ENCODE data around the gene CACNG5. TPM values are rescaled to one million over a fixed set of nuclear protein-coding genes. Genes with fewer than 3 reads are reported as not detected.
A peak's percentile ranks its signal among the peaks of the same experiment; 100 is the strongest.

The CACNG5 gene
- polyA plus RNA-seq, 1 donor = 3.2 TPM

- no peak for DNase-seq
These were observed 12.9 kb upstream of the CACNG5 start for GRCh38 chr17:66822009-66822408.

- DNase-seq = no peak
These were observed 8.1 kb upstream of the CACNG5 start for GRCh38 chr17:66826856-66827255.

GRCh38 chr17:66829386-66829864 lies 5.5 kb upstream of the CACNG5 start:
- DNase-seq = peak; percentile 85

GRCh38 chr17:66829883-66830282 lies 5.0 kb upstream of the CACNG5 start:
- no peak for DNase-seq

- no peak for DNase-seq
These were observed 4.5 kb upstream of the CACNG5 start for GRCh38 chr17:66830451-66830850.

GRCh38 chr17:66831383-66832210 lies 3.3 kb upstream of the CACNG5 start:
- no peak for DNase-seq

- DNase-seq = no peak
These were observed 1.7 kb upstream of the CACNG5 start for GRCh38 chr17:66833201-66833600.

- DNase-seq = no peak
These were observed 445 bp upstream of the CACNG5 start for GRCh38 chr17:66834426-66834918.

- DNase-seq = no peak
These were observed 559 bp downstream of the CACNG5 start for GRCh38 chr17:66835476-66835875.

GRCh38 chr17:66836063-66837005 lies 1.4 kb downstream of the CACNG5 start:
- DNase-seq = no peak

GRCh38 chr17:66837226-66837625 lies 2.3 kb downstream of the CACNG5 start:
- no peak for DNase-seq

- DNase-seq = no peak
These were observed 3.2 kb downstream of the CACNG5 start for GRCh38 chr17:66837885-66838665.

- no peak for DNase-seq
These were observed 4.7 kb downstream of the CACNG5 start for GRCh38 chr17:66839616-66840015.

GRCh38 chr17:66840061-66840460 lies 5.1 kb downstream of the CACNG5 start:
- DNase-seq = no peak

GRCh38 chr17:66841328-66841727 lies 6.4 kb downstream of the CACNG5 start:
- no peak for DNase-seq

- no peak for DNase-seq
These were observed 6.8 kb downstream of the CACNG5 start for GRCh38 chr17:66841744-66842143.

GRCh38 chr17:66842505-66842904 lies 7.6 kb downstream of the CACNG5 start:
- no peak for DNase-seq

GRCh38 chr17:66842959-66843358 lies 8.0 kb downstream of the CACNG5 start:
- no peak for DNase-seq

GRCh38 chr17:66843627-66844026 lies 8.7 kb downstream of the CACNG5 start:
- no peak for DNase-seq

GRCh38 chr17:66847704-66848103 lies 12.8 kb downstream of the CACNG5 start:
- no peak for DNase-seq

GRCh38 chr17:66848496-66848895 lies 13.6 kb downstream of the CACNG5 start:
- DNase-seq = no peak

Measured in left kidney (tissue), 2 donors.